ENCODE data around the gene ZMAT1. TPM values are rescaled to one million over a fixed set of nuclear protein-coding genes. Genes with fewer than 3 reads are reported as not detected.
"Not testable (repeated sequence)": the region's sequence is repeated elsewhere in the genome, so short reads cannot be mapped to it uniquely, and the experiment has no call there.

ZMAT1 gene
- total RNA-seq, result 10 to 100 TPM in 2 of 6 donors, 1 to 10 TPM in 4; 5.2 to 39.8 (median 7.4) TPM

DNA sequence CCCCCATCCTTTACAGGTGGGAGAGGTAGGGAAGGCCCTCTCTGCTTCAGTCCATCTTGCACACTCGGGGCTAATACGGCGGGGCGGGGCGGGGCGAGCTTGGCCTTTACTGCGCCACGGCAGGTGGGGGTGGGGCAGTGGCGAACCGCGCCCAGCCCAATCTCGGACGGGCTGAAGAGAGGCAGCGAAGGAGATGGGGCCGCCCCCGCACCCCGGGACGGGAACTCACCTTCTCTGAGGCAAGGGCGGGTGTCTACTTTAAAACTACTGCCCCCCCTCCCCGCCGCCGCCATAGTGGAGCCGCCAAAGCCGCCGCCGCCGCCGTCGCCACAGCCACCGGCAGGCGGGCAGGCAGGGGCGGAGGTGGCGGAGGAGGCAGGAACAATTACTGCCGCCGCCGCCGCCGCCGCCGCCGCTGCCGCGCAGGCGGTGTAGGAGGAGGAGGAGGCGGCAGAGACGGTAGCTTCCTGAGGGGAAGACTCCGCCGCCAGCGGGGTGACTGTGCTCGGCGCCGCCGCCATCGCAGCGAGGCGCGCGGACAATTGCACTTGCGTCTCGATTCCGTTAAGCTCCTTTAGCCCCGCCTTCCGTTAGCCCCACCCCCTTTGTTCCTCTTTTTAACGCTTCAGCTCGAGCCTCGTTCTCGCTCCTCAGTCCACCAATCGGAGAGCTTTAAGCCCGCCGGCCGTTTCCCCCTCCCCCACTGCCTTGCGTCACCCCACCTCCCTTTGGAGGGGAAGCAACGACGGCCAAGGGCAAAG is at the start of gene ZMAT1:
Gene ZMAT1 (minus strand): TSS at position 540 of the 761 bp plus-strand sequence. CDS start 19 bp downstream, at position 521.
- no peaks in the 10 kb centered on the region for H3K27me3 ChIP-seq
- TF ChIP-seq CTCF (IDR thresholded peaks at IDR 0.05) (peak in 2 of 6 experiments; percentile 16 to 40), POLR2A (IDR thresholded peaks at IDR 0.05) (peak in 3 of 4 donors; percentile 88 to 97 (median 93)), POLR2AphosphoS5 (IDR thresholded peaks at IDR 0.05) (peak; percentile 73 to 91), EP300 (IDR thresholded peaks at IDR 0.05) (no peak)
- 0 to 38% methylated on average over 1 to 69 of the region's 74 CpGs for WGBS, 2 donors
- H3K4me1 ChIP-seq, result no peaks in the 10 kb centered on the region
- H3K36me3 ChIP-seq, result no peaks in the 10 kb centered on the region
- peak; percentile 90 to 94 for DNase-seq
- H3K9me3 ChIP-seq, result no peaks in the 10 kb centered on the region
- H3K27ac ChIP-seq, result peak within 1 kb of the TSS; percentile 91 to 98 (median 95)
- ATAC-seq (ENCODE audit: low FRiP score in 2 of 2), result peak; percentile 94 to 99
- peak within 1 kb of the TSS; percentile 3 to 68 (median 64) for H3K4me3 ChIP-seq

DNA sequence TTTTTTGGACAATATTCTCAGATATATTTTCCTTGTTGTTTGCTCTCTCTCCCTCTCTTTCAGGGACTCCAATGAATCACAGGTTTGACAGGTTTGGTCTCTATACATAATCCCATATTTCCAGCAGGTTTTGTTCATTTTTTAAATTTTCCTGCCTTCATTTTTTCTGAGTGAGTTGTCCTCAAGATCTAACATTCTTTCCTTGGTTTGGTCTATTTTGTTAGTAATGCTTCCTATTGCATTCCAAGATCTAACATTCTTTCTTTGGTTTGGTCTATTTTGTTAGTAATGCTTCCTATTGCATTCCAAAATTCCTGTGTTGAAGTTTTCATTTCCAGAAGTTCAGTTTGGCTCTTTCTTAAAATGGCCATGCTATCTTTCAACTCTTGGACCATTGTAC is 45.3 kb upstream of the ZMAT1 start:
- TF ChIP-seq EP300 (IDR thresholded peaks at IDR 0.05) (no peak), POLR2AphosphoS5 (IDR thresholded peaks at IDR 0.05) (no peak), CTCF (IDR thresholded peaks at IDR 0.05) (no peak), POLR2A (IDR thresholded peaks at IDR 0.05) (no peak)
- DNase-seq, result no peak
- H3K27ac ChIP-seq, result no peak overlapping the region
- ATAC-seq (ENCODE audit: low FRiP score in 2 of 2), result no peak
- H3K36me3 ChIP-seq, result no peaks in the 10 kb centered on the region
- H3K27me3 ChIP-seq, result no peaks in the 10 kb centered on the region
- H3K9me3 ChIP-seq, result no peaks in the 10 kb centered on the region
- H3K4me3 ChIP-seq, result no peak overlapping the region
- H3K4me1 ChIP-seq, result no peaks in the 10 kb centered on the region

GRCh38 chrX:101973066-101973465 is 41.2 kb upstream of the ZMAT1 start:
- DNase-seq, result no peak
- TF ChIP-seq EP300 (IDR thresholded peaks at IDR 0.05) (no peak), POLR2AphosphoS5 (IDR thresholded peaks at IDR 0.05) (no peak), CTCF (IDR thresholded peaks at IDR 0.05) (no peak), POLR2A (IDR thresholded peaks at IDR 0.05) (no peak)
- Histone ChIP-seq H3K36me3 (no peaks in the 10 kb centered on the region), H3K9me3 (no peaks in the 10 kb centered on the region), H3K27me3 (no peaks in the 10 kb centered on the region), H3K4me1 (no peaks in the 10 kb centered on the region), H3K27ac (no peak overlapping the region), H3K4me3 (no peak overlapping the region)
- no peak for ATAC-seq (ENCODE audit: low FRiP score in 2 of 2)

DNA sequence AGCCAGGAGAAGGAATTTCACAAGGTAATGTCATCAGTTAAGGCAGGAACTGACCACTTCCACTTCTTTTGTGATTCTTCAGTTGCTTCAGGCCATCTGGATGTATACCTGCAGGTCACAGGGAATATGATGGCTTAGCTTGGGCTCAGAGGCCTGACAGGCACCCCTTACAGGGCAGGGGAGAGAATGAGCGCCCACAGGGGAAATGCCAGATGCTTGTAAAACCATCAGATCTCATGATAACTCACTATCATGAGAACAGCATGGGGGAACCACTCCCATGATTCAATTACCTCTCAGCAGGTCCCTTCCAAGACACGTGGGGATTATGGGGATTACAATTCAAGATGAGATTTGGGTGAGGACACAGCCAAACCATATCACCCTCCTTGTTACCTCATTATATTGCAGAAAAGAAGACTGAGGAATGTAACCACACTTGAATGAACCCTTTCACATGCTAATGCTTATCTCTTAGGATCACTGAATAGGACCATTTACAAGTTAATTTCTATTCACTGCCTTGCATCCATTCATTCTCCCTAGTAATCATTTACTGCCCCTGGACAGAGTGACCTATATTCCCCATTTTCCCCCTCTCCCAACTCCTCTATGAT is 33.2 kb upstream of the ZMAT1 start:
- not testable (repeated sequence) for H3K27ac ChIP-seq; H3K4me1 ChIP-seq; H3K36me3 ChIP-seq; H3K9me3 ChIP-seq; H3K4me3 ChIP-seq; DNase-seq; H3K27me3 ChIP-seq; ATAC-seq (ENCODE audit: low FRiP score in 2 of 2)
- WGBS, 2 donors, result 50 to 78% methylated on average over 2 of the region's 2 CpGs

GRCh38 chrX:101958139-101958538 is 26.3 kb upstream of the ZMAT1 start:
- WGBS, 2 donors, result 17 to 29% methylated on average over 1 of the region's 1 CpG

More at GRCh38 chrX:101958139-101958538, 26.3 kb upstream of the ZMAT1 start:
- ATAC-seq (ENCODE audit: low FRiP score in 2 of 2), result no peak
- H3K4me1 ChIP-seq, result no peaks in the 10 kb centered on the region
- H3K27ac ChIP-seq, result no peak overlapping the region
- DNase-seq, result no peak
- H3K27me3 ChIP-seq, result no peaks in the 10 kb centered on the region
- H3K4me3 ChIP-seq, result no peak overlapping the region
- TF ChIP-seq CTCF (IDR thresholded peaks at IDR 0.05), result no peak
- no peak for TF ChIP-seq POLR2AphosphoS5 (IDR thresholded peaks at IDR 0.05)
- no peak for TF ChIP-seq POLR2A (IDR thresholded peaks at IDR 0.05)
- no peak for TF ChIP-seq EP300 (IDR thresholded peaks at IDR 0.05)
- no peaks in the 10 kb centered on the region for H3K36me3 ChIP-seq
- H3K9me3 ChIP-seq, result no peaks in the 10 kb centered on the region
